ENCODE results near the gene CCSER1.

The CCSER1 gene

DNA sequence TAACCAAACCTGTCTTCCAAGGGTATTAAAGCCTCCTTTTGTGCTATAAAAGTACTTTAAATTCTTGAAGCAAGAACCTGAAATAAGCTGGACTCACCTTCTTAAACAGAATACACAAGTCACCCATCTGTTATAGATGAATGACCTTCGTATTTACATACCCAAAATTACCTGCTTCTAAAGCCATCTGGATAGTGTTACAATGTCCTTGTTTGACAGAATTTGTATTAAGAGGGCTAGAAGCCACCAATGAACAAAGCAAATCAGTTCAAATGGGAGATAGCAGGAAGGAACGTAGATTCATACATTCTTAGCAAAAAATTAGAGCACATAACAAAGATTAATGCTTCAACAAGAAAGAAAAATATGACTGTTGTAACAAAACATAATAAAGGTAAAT is 33.7 kb upstream of the CCSER1 start:
- TF ChIP-seq, protein P1, sequence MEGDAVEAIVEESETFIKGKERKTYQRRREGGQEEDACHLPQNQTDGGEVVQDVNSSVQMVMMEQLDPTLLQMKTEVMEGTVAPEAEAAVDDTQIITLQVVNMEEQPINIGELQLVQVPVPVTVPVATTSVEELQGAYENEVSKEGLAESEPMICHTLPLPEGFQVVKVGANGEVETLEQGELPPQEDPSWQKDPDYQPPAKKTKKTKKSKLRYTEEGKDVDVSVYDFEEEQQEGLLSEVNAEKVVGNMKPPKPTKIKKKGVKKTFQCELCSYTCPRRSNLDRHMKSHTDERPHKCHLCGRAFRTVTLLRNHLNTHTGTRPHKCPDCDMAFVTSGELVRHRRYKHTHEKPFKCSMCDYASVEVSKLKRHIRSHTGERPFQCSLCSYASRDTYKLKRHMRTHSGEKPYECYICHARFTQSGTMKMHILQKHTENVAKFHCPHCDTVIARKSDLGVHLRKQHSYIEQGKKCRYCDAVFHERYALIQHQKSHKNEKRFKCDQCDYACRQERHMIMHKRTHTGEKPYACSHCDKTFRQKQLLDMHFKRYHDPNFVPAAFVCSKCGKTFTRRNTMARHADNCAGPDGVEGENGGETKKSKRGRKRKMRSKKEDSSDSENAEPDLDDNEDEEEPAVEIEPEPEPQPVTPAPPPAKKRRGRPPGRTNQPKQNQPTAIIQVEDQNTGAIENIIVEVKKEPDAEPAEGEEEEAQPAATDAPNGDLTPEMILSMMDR (conservative IDR thresholded peaks at IDR 0.05; ENCODE audit: low read depth, low read length) = no peak

GRCh38 chr4:90095000-90095399 is 32.2 kb upstream of the CCSER1 start:
- no peak overlapping the region for H3K4me3 ChIP-seq (ENCODE audit: low read length)
- TF ChIP-seq, protein P1 (conservative IDR thresholded peaks at IDR 0.05; ENCODE audit: low read depth, low read length) = no peak
- peak; percentile 71 for DNase-seq (ENCODE audit: low read depth)

More for the DNA sequence above, 33.7 kb upstream of the CCSER1 start:
- H3K4me3 ChIP-seq (ENCODE audit: low read length) = no peak overlapping the region
- no peak for DNase-seq (ENCODE audit: low read depth)

GRCh38 chr4:90099812-90100211 is 27.4 kb upstream of the CCSER1 start:
- TF ChIP-seq, protein P1 (conservative IDR thresholded peaks at IDR 0.05; ENCODE audit: low read depth, low read length) = no peak
- no peak for DNase-seq (ENCODE audit: low read depth)
- H3K4me3 ChIP-seq (ENCODE audit: low read length) = no peak overlapping the region

DNA sequence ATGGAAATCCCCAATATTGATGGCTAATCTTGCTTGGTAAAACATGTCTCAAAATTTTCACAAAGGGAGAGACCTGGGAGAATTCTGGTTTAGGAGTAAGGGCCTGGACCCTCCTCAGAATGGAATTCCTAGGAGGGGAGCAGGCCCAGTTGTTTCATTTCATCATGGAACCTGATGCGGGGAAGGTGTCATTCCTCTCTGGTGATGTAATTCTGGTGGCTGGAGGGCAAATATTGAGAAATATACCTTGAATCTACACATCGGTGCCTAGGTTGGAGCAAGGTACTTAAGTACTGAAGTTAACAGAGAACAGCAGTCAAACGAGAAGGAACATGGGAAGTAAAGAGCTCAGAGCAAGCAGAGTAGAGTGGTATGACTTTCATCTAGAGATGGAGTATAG is 23.2 kb upstream of the CCSER1 start:
- TF ChIP-seq, protein P1 (conservative IDR thresholded peaks at IDR 0.05; ENCODE audit: low read depth, low read length) = no peak
- DNase-seq (ENCODE audit: low read depth) = no peak
- H3K4me3 ChIP-seq (ENCODE audit: low read length) = no peak overlapping the region

DNA sequence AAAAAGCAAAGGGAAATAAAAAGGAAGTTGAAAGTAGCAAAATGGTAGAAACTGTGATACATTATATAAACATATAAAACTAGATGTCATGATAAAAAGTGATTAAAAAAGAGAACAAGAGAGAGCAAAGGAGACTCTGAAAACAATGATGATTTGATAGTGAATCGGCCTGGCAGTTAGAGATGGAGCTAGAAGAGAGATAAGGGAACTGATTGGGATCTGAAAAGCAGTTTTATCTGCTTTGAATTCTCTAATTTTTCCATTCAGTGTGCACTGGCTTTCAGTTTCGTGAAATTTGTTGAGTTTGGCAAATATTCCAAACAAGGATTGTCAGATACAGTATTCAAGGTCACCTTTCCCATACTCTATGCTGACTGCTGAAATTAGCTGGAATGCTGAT is 21.9 kb upstream of the CCSER1 start:
- TF ChIP-seq, protein P1 (conservative IDR thresholded peaks at IDR 0.05; ENCODE audit: low read depth, low read length) = no peak
- H3K4me3 ChIP-seq (ENCODE audit: low read length) = no peak overlapping the region
- DNase-seq (ENCODE audit: low read depth) = no peak

DNA sequence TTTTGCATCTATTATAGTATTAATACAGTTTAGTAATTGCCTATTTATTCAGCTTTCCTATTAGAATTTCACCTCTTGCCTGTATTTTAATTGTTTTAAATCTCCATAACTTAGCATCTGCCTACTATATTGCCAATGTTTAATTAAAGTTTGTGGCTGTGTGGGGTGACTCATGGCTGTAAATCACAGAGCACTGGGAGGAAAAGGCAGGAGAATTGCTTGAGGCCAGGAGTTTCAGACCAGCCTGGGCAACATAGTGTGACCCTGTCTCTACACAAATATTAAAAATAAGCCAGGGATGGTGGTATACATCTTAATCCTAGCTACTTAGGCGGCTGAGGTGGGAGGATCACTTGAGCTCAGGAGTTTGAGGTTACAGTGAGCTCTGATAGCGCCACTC is 14.5 kb upstream of the CCSER1 start:
- TF ChIP-seq, protein P1 (conservative IDR thresholded peaks at IDR 0.05; ENCODE audit: low read depth, low read length) = no peak
- DNase-seq (ENCODE audit: low read depth) = no peak
- H3K4me3 ChIP-seq (ENCODE audit: low read length) = no peak overlapping the region

GRCh38 chr4:90113881-90114457 is 13.2 kb upstream of the CCSER1 start:
- H3K4me3 ChIP-seq (ENCODE audit: low read length) = no peak overlapping the region
- TF ChIP-seq, protein P1 (conservative IDR thresholded peaks at IDR 0.05; ENCODE audit: low read depth, low read length) = no peak
- DNase-seq (ENCODE audit: low read depth) = no peak
